Caki2 (cell line): ENCODE results near the gene USP44. TPM values are rescaled to one million over a fixed set of nuclear protein-coding genes. Genes with fewer than 3 reads are reported as not detected.
A peak's percentile ranks its signal among the peaks of the same experiment; 100 is the strongest.
"Not testable (repeated sequence)": the region's sequence is repeated elsewhere in the genome, so short reads cannot be mapped to it uniquely, and the experiment has no call there.

Source experiments
- DNase-seq: peaks from one replicate; pipeline ENCODE4 v3.0.0-alpha.2; 2015; ENCODE audit warnings: low read depth
- in situ Hi-C: cut with HindIII; loops from 2 replicates; pipeline ENCODE4 v1.10.0; 2016; ENCODE audit warnings: low sequenced_read_pairs, low pct_unique_long_range_greater_than_20kb, mixed read lengths
- total RNA-seq: library from RNA; depleted of rRNA; stranded (reverse); fragments of >200 nt; shearing (Covaris generic); gene quantifications from 2 replicates; pipeline ENCODE4 v1.2.3, GENCODE V29; 2014; ENCODE audit warnings: low replicate concordance; rRNA removed

Gene USP44
- total RNA-seq: not detected in 2 replicates

- no peak for DNase-seq
- in situ Hi-C loops: no loop called here
These were observed at the start of gene USP44 for GRCh38 chr12:95551305-95551704. TSS of gene USP44 (minus strand) at chr12:95551476. CDS start at chr12:95534256, 17,220 bp downstream.

GRCh38 chr12:95600567-95600966 is 49.3 kb upstream of the USP44 start:
- DNase-seq: no peak
- in situ Hi-C loops: no loop called here

- no peak for DNase-seq
- in situ Hi-C loops: no loop called here
These were observed 48.6 kb upstream of the USP44 start for GRCh38 chr12:95599880-95600279.

GRCh38 chr12:95594136-95594535 is 42.9 kb upstream of the USP44 start:
- in situ Hi-C loops: no loop called here
- no peak for DNase-seq

- no peak for DNase-seq
- in situ Hi-C loops: no loop called here
These were observed 42.1 kb upstream of the USP44 start for GRCh38 chr12:95593266-95593871.

- in situ Hi-C loops: no loop called here
These were observed 40.5 kb upstream of the USP44 start for GRCh38 chr12:95591731-95592130.

GRCh38 chr12:95590775-95591174 is 39.5 kb upstream of the USP44 start:
- no peak for DNase-seq

More at GRCh38 chr12:95591731-95592130, 40.5 kb upstream of the USP44 start:
- no peak for DNase-seq

GRCh38 chr12:95583933-95584332 is 32.7 kb upstream of the USP44 start:
- in situ Hi-C loops: no loop called here
- no peak for DNase-seq

More at GRCh38 chr12:95590775-95591174, 39.5 kb upstream of the USP44 start:
- in situ Hi-C loops: no loop called here

GRCh38 chr12:95582230-95583058 is 31.2 kb upstream of the USP44 start:
- peak; percentile 55 for DNase-seq
- in situ Hi-C loops: no loop called here

- in situ Hi-C loops: no loop called here
- no peak for DNase-seq
These were observed 26.5 kb upstream of the USP44 start for GRCh38 chr12:95577820-95578219.

- in situ Hi-C loops: no loop called here
- DNase-seq: peak; percentile 26
These were observed 23.6 kb upstream of the USP44 start for GRCh38 chr12:95574799-95575452.

GRCh38 chr12:95573951-95574576 is 22.8 kb upstream of the USP44 start:
- in situ Hi-C loops: no loop called here
- DNase-seq: no peak

GRCh38 chr12:95571369-95571768 is 20.1 kb upstream of the USP44 start:
- DNase-seq: no peak
- in situ Hi-C loops: no loop called here

GRCh38 chr12:95568045-95568444 is 16.8 kb upstream of the USP44 start:
- in situ Hi-C loops: not testable (repeated sequence)

GRCh38 chr12:95557625-95558024 is 6.3 kb upstream of the USP44 start:
- in situ Hi-C loops: no loop called here
- no peak for DNase-seq

More at GRCh38 chr12:95568045-95568444, 16.8 kb upstream of the USP44 start:
- not testable (repeated sequence) for DNase-seq

GRCh38 chr12:95554532-95555071 is 3.3 kb upstream of the USP44 start:
- in situ Hi-C loops: no loop called here
- no peak for DNase-seq

- no peak for DNase-seq
- in situ Hi-C loops: no loop called here
These were observed 2.1 kb upstream of the USP44 start for GRCh38 chr12:95553197-95553943.
